Effector memory CD8-positive, alpha-beta T cell (primary cell): ENCODE data around the gene IL17RB.

Experiments used
- ATAC-seq: fragments of 150-1000 bp; cut with Tn5 transposase; replicated peaks from 2 replicates; pipeline ENCODE4 v1.10.0; 2021; ENCODE audit warnings: mild to moderate bottlenecking, moderate library complexity
- DNase-seq, 3 experiments: peaks; one replicate each; pipeline ENCODE4 v3.0.0; 2021
- H3K27ac Mint-ChIP-seq, 2 donors: one replicate each; pipeline ENCODE4 v1.8.0; 2022; ENCODE audit warnings: mild to moderate bottlenecking in 2 of 2, mixed read lengths in 2 of 2, moderate library complexity in 2 of 2
- H3K27me3 Mint-ChIP-seq, 2 donors: one replicate each; pipeline ENCODE4 v1.8.0; 2022; ENCODE audit warnings: mixed read lengths in 2 of 2
- H3K36me3 Mint-ChIP-seq: one replicate; pipeline ENCODE4 v1.8.0; 2022; ENCODE audit warnings: mild to moderate bottlenecking, moderate library complexity, mixed read lengths; ENCODE audit not compliant: insufficient read depth
- H3K4me1 Mint-ChIP-seq, 2 donors: one replicate each; pipeline ENCODE4 v1.8.0; 2022; ENCODE audit warnings: low read depth in 2 of 2, mixed read lengths in 2 of 2
- H3K4me3 Mint-ChIP-seq, 2 donors: one replicate each; pipeline ENCODE4 v1.8.0; 2022; ENCODE audit warnings: mild to moderate bottlenecking in 2 of 2, mixed read lengths in 2 of 2, moderate library complexity in 2 of 2
- H3K9me3 Mint-ChIP-seq, 2 donors: one replicate each; pipeline ENCODE4 v1.8.0; 2022; ENCODE audit warnings: mixed read lengths in 2 of 2

IL17RB gene

GRCh38 chr3:53881691-53882593 lies 35.6 kb downstream of the IL17RB start, which contains the start of gene ACTR8:
TSS of gene ACTR8 (minus strand) at chr3:53882152. CDS start at chr3:53882101, 51 bp downstream.
- Mint-ChIP-seq H3K9me3 (no peaks in the 10 kb centered on the region), H3K4me3 (peak within 1 kb of the TSS; percentile 89 to 94), H3K36me3 (peaks cover 66% of the 10 kb centered on the region), H3K27ac (peak within 1 kb of the TSS; percentile 94 to 97), H3K27me3 (no peaks in the 10 kb centered on the region), H3K4me1 (peaks cover 26 to 36% of the 10 kb centered on the region in 2 donors)
- peak; percentile 87 for ATAC-seq
- peak; percentile 81 to 85 (median 83) for DNase-seq

GRCh38 chr3:53883008-53883407 lies 36.6 kb downstream of the IL17RB start:
- ATAC-seq (no peak), DNase-seq (no peak)
- Mint-ChIP-seq H3K4me3 (peak overlapping the region; percentile 89 to 94), H3K9me3 (no peaks in the 10 kb centered on the region), H3K27me3 (no peaks in the 10 kb centered on the region), H3K36me3 (peaks cover 64% of the 10 kb centered on the region), H3K4me1 (peaks cover 28 to 36% of the 10 kb centered on the region in 2 donors), H3K27ac (peak overlapping the region; percentile 94 to 97)

- H3K4me3 Mint-ChIP-seq = no peak overlapping the region
- peaks cover 54% of the 10 kb centered on the region for H3K36me3 Mint-ChIP-seq
- H3K27ac Mint-ChIP-seq = no peak overlapping the region
- no peaks in the 10 kb centered on the region for H3K9me3 Mint-ChIP-seq
- DNase-seq (no peak), ATAC-seq (no peak)
- H3K4me1 Mint-ChIP-seq = peaks cover 31 to 38% of the 10 kb centered on the region in 2 donors
- H3K27me3 Mint-ChIP-seq = no peaks in the 10 kb centered on the region
Measured at GRCh38 chr3:53884623-53885022, 38.3 kb downstream of the IL17RB start.

GRCh38 chr3:53885239-53885638 lies 38.9 kb downstream of the IL17RB start:
- Mint-ChIP-seq H3K4me3 (no peak overlapping the region), H3K27ac (no peak overlapping the region), H3K36me3 (peaks cover 58% of the 10 kb centered on the region), H3K27me3 (no peaks in the 10 kb centered on the region), H3K4me1 (peaks cover 30 to 40% of the 10 kb centered on the region in 2 donors), H3K9me3 (no peaks in the 10 kb centered on the region)
- ATAC-seq (no peak), DNase-seq (no peak)

- Mint-ChIP-seq H3K27ac (peak overlapping the region in 1 of 2 donors; percentile 55), H3K9me3 (no peaks in the 10 kb centered on the region), H3K4me3 (no peak overlapping the region), H3K4me1 (peaks cover 31 to 43% of the 10 kb centered on the region in 2 donors), H3K36me3 (peaks cover 64% of the 10 kb centered on the region), H3K27me3 (no peaks in the 10 kb centered on the region)
- DNase-seq = no peak
- ATAC-seq = no peak
Measured at GRCh38 chr3:53887446-53887845, 41.1 kb downstream of the IL17RB start.

- no peak for ATAC-seq
- peaks cover 27 to 41% of the 10 kb centered on the region in 2 donors for H3K4me1 Mint-ChIP-seq
Measured at GRCh38 chr3:53888232-53888631, 41.9 kb downstream of the IL17RB start.

GRCh38 chr3:53890726-53891475 lies 44.5 kb downstream of the IL17RB start:
- ATAC-seq = peak; percentile 43
- peak; percentile 42 to 59 (median 52) for DNase-seq
- H3K36me3 Mint-ChIP-seq = peaks cover 42% of the 10 kb centered on the region
- peak overlapping the region; percentile 92 to 96 for H3K4me3 Mint-ChIP-seq
- no peaks in the 10 kb centered on the region for H3K9me3 Mint-ChIP-seq
- peaks cover 27 to 40% of the 10 kb centered on the region in 2 donors for H3K4me1 Mint-ChIP-seq
- peak overlapping the region; percentile 99 to 100 for H3K27ac Mint-ChIP-seq
- H3K27me3 Mint-ChIP-seq = no peaks in the 10 kb centered on the region

More at GRCh38 chr3:53888232-53888631, 41.9 kb downstream of the IL17RB start:
- H3K36me3 Mint-ChIP-seq = peaks cover 59% of the 10 kb centered on the region
- H3K27me3 Mint-ChIP-seq = no peaks in the 10 kb centered on the region
- no peak overlapping the region for H3K27ac Mint-ChIP-seq
- no peaks in the 10 kb centered on the region for H3K9me3 Mint-ChIP-seq
- no peak for DNase-seq
- no peak overlapping the region for H3K4me3 Mint-ChIP-seq

GRCh38 chr3:53891497-53892285 lies 45.3 kb downstream of the IL17RB start, which contains the start of gene SELENOK:
TSS of gene SELENOK (minus strand) at chr3:53891859.
- Mint-ChIP-seq H3K4me1 (peaks cover 27 to 40% of the 10 kb centered on the region in 2 donors), H3K27ac (peak within 1 kb of the TSS; percentile 99 to 100), H3K36me3 (peaks cover 35% of the 10 kb centered on the region), H3K4me3 (peak within 1 kb of the TSS; percentile 92 to 96), H3K9me3 (no peaks in the 10 kb centered on the region), H3K27me3 (no peaks in the 10 kb centered on the region)
- DNase-seq (peak; percentile 96 to 97 (median 96)), ATAC-seq (peak; percentile 89)

- peaks cover 27 to 40% of the 10 kb centered on the region in 2 donors for H3K4me1 Mint-ChIP-seq
- peaks cover 3 to 4% of the 10 kb centered on the region in 2 donors for H3K27me3 Mint-ChIP-seq
- H3K27ac Mint-ChIP-seq = peak overlapping the region; percentile 99 to 100
Measured at GRCh38 chr3:53892286-53892637, 45.9 kb downstream of the IL17RB start.

GRCh38 chr3:53899750-53900149 lies 53.4 kb downstream of the IL17RB start:
- Mint-ChIP-seq H3K27ac (no peak overlapping the region), H3K36me3 (no peaks in the 10 kb centered on the region), H3K4me3 (no peak overlapping the region), H3K4me1 (no peaks in the 10 kb centered on the region), H3K27me3 (peaks cover 17 to 36% of the 10 kb centered on the region in 2 donors), H3K9me3 (no peaks in the 10 kb centered on the region)
- DNase-seq = no peak
- no peak for ATAC-seq

More at GRCh38 chr3:53892286-53892637, 45.9 kb downstream of the IL17RB start:
- peak overlapping the region; percentile 92 to 96 for H3K4me3 Mint-ChIP-seq
- peaks cover 30% of the 10 kb centered on the region for H3K36me3 Mint-ChIP-seq
- ATAC-seq (no peak), DNase-seq (no peak)
- H3K9me3 Mint-ChIP-seq = no peaks in the 10 kb centered on the region

- DNase-seq (no peak), ATAC-seq (no peak)
- H3K4me3 Mint-ChIP-seq = no peak overlapping the region
- no peaks in the 10 kb centered on the region for H3K36me3 Mint-ChIP-seq
- H3K27ac Mint-ChIP-seq = no peak overlapping the region
- peaks cover 26 to 46% of the 10 kb centered on the region in 2 donors for H3K27me3 Mint-ChIP-seq
- no peaks in the 10 kb centered on the region for H3K9me3 Mint-ChIP-seq
- no peaks in the 10 kb centered on the region for H3K4me1 Mint-ChIP-seq
Measured at GRCh38 chr3:53900666-53901331, 54.4 kb downstream of the IL17RB start.

- ATAC-seq (no peak), DNase-seq (no peak)
- H3K36me3 Mint-ChIP-seq = no peaks in the 10 kb centered on the region
- H3K27ac Mint-ChIP-seq = no peak overlapping the region
- H3K4me3 Mint-ChIP-seq = no peak overlapping the region
- H3K9me3 Mint-ChIP-seq = no peaks in the 10 kb centered on the region
- H3K4me1 Mint-ChIP-seq = no peaks in the 10 kb centered on the region
- H3K27me3 Mint-ChIP-seq = peaks cover 36 to 58% of the 10 kb centered on the region in 2 donors
Measured at GRCh38 chr3:53902067-53902466, 55.7 kb downstream of the IL17RB start.
